ENCODE measurements around the gene ARMH4. TPM values are rescaled to one million over a fixed set of nuclear protein-coding genes. Genes with fewer than 3 reads are reported as not detected.

ARMH4 gene
- polyA plus RNA-seq, 1 donor from 2014 or later, result 14.1 TPM

GRCh38 chr14:58055497-58056010, 96.5 kb downstream of the ARMH4 start:
- Histone ChIP-seq H2AFZ (ENCODE audit: low read depth, low read length) (no peak overlapping the region), H3K9me2 (ENCODE audit: insufficient read depth, low read length) (no peaks in the 10 kb centered on the region), H3K27me3 (ENCODE audit: insufficient read depth, low read depth, low read length) (no peaks in the 10 kb centered on the region), H3K36me3 (ENCODE audit: insufficient read depth, low read length) (peaks cover 3% of the 10 kb centered on the region), H3K27ac (ENCODE audit: low read length) (no peak overlapping the region), H3K4me3 (ENCODE audit: low read length) (no peak overlapping the region), H4K20me1 (ENCODE audit: insufficient read depth) (no peaks in the 10 kb centered on the region), H3K4me2 (ENCODE audit: low read length) (no peak overlapping the region), H3K9me3 (ENCODE audit: low read length) (no peaks in the 10 kb centered on the region), H3K79me2 (replicated peaks; ENCODE audit: insufficient read depth, low read length) (no peaks in the 10 kb centered on the region), H3F3A (ENCODE audit: insufficient read depth, low read length, poor library complexity, severe bottlenecking) (no peaks in the 10 kb centered on the region), H3K9ac (ENCODE audit: low read length) (no peak overlapping the region)
- TF ChIP-seq RAD21 (conservative IDR thresholded peaks at IDR 0.05), result no peak
- TF ChIP-seq REST (IDR thresholded peaks at IDR 0.05; ENCODE audit: borderline replicate concordance), result no peak

DNA sequence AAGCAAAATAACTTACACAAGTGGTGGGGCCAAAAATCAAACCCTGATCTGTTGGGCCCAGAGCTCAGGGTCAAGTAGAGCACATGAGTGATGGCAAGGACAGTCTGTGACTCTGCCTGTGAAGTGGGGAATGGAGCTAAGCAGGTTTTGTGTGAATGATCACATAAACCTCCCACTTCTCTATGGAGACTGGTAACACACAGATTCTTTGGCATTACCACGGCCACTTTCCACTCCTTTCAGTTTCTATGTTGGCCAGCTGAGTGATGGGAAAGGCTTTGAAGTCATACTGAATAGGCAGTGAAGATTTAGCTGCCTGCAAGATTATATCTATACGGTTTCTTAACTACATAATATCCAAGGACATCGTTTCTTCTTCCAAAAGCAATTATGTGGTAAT, 97.9 kb downstream of the ARMH4 start:
- Histone ChIP-seq H3K27ac (ENCODE audit: low read length) (no peak overlapping the region), H3K36me3 (ENCODE audit: insufficient read depth, low read length) (peaks cover 3% of the 10 kb centered on the region), H3F3A (ENCODE audit: insufficient read depth, low read length, poor library complexity, severe bottlenecking) (no peaks in the 10 kb centered on the region), H2AFZ (ENCODE audit: low read depth, low read length) (no peak overlapping the region), H4K20me1 (ENCODE audit: insufficient read depth) (no peaks in the 10 kb centered on the region), H3K4me3 (ENCODE audit: low read length) (no peak overlapping the region), H3K9me3 (ENCODE audit: low read length) (no peaks in the 10 kb centered on the region), H3K9ac (ENCODE audit: low read length) (no peak overlapping the region), H3K27me3 (ENCODE audit: insufficient read depth, low read depth, low read length) (no peaks in the 10 kb centered on the region), H3K79me2 (replicated peaks; ENCODE audit: insufficient read depth, low read length) (no peaks in the 10 kb centered on the region), H3K4me2 (ENCODE audit: low read length) (no peak overlapping the region), H3K9me2 (ENCODE audit: insufficient read depth, low read length) (no peaks in the 10 kb centered on the region)
- TF ChIP-seq MXI1 (conservative IDR thresholded peaks at IDR 0.05; ENCODE audit: poor library complexity, severe bottlenecking), result no peak
- no peak for TF ChIP-seq TAF1 (IDR thresholded peaks at IDR 0.05; ENCODE audit: low read depth)
- TF ChIP-seq REST (IDR thresholded peaks at IDR 0.05; ENCODE audit: borderline replicate concordance), result no peak
- TF ChIP-seq RAD21 (conservative IDR thresholded peaks at IDR 0.05), result no peak
- TF ChIP-seq POLR2AphosphoS5 (IDR thresholded peaks at IDR 0.05), result no peak
- TF ChIP-seq EZH2 (IDR thresholded peaks at IDR 0.05; ENCODE audit: borderline replicate concordance, insufficient read depth, low read length, poor library complexity, severe bottlenecking), result no peak
- no peak for TF ChIP-seq CTCF (IDR thresholded peaks at IDR 0.05; ENCODE audit: poor library complexity, severe bottlenecking)
- no peak for TF ChIP-seq EP300 (conservative IDR thresholded peaks at IDR 0.05; ENCODE audit: poor library complexity, severe bottlenecking)
- no peak for TF ChIP-seq SMC3 (conservative IDR thresholded peaks at IDR 0.05; ENCODE audit: poor library complexity)

Measured in neural cell (in vitro differentiated cells).